Measurements from ENCODE around the gene ELF1. TPM values are rescaled to one million over a fixed set of nuclear protein-coding genes. Genes with fewer than 3 reads are reported as not detected.

Gene ELF1
- total and polyA plus RNA-seq, 2 of the 4 experiments (the other 2 are of a cell fraction) = 25.4 to 27.6 TPM

GRCh38 chr13:40981949-40982348, 37.2 kb downstream of the ELF1 start:
- Histone ChIP-seq H3K27me3 (ENCODE audit: control insufficient read depth, insufficient read depth, low read length) (no peaks in the 10 kb centered on the region), H3K27ac (ENCODE audit: insufficient read depth, low read length) (no peak overlapping the region), H3K4me3 (ENCODE audit: insufficient read depth, low read depth, low read length) (no peak overlapping the region), H3K14ac (replicated peaks; ENCODE audit: low read depth, low read length) (no peak overlapping the region), H3K18ac (ENCODE audit: low read depth, low read length) (no peak overlapping the region), H3K36me3 (ENCODE audit: control insufficient read depth, insufficient read depth, low read length) (peaks cover 5% of the 10 kb centered on the region; the same call in 1 of the 2 replicates), H3K79me1 (ENCODE audit: low read depth in 1 of 2, low read length in 2 of 2) (peaks cover 26 to 56% of the 10 kb centered on the region in 2 experiments), H3K23ac (ENCODE audit: low read depth, low read length) (no peak overlapping the region), H3K4me1 (ENCODE audit: control insufficient read depth, insufficient read depth, low read length) (peaks cover 5% of the 10 kb centered on the region; the same call in 1 of the 2 replicates), H4K5ac (ENCODE audit: low read depth, low read length) (no peak overlapping the region), H4K20me1 (ENCODE audit: insufficient read depth, low read length) (peaks cover 19% of the 10 kb centered on the region), H3K4ac (ENCODE audit: low read depth, low read length) (no peak overlapping the region), H3K56ac (ENCODE audit: extremely low read depth, insufficient read depth, low read length) (no peak overlapping the region), H2AK5ac (ENCODE audit: low read depth, low read length) (no peak overlapping the region), H2BK20ac (ENCODE audit: low read depth, low read length) (no peak overlapping the region), H2AK9ac (replicated peaks; ENCODE audit: low read depth, low read length, poor library complexity) (no peak overlapping the region), H2AFZ (replicated peaks; ENCODE audit: low read length, poor library complexity) (no peak overlapping the region), H2BK5ac (ENCODE audit: low read depth, low read length, poor library complexity, severe bottlenecking) (no peak overlapping the region), H2BK120ac (ENCODE audit: low read depth, low read length) (no peak overlapping the region), H3K4me2 (ENCODE audit: low read depth, low read length) (no peak overlapping the region), H4K8ac (ENCODE audit: low read depth in 2 of 2, low read length in 2 of 2) (no peak overlapping the region), H3K9me1 (ENCODE audit: insufficient read depth, low read length) (peaks cover 3% of the 10 kb centered on the region), H2BK15ac (ENCODE audit: low read depth, low read length) (no peak overlapping the region), H4K91ac (ENCODE audit: insufficient read depth, low read depth, low read length) (no peak overlapping the region), H3K9ac (ENCODE audit: low read depth, low read length) (no peak overlapping the region), H3K9me3 (ENCODE audit: control insufficient read depth, insufficient read depth, low read length) (no peaks in the 10 kb centered on the region)
- ChIA-PET CTCF (no interaction called here), POLR2A (ENCODE audit: unreplicated experiment) (no interaction called here)
- no CpG with 5 or more reads among the region's 4 CpGs for WGBS, 2 experiments (ENCODE audit: extremely low coverage in 2 of 2, insufficient read length in 1 of 2)
- dilution Hi-C loops (cut with HindIII; ENCODE audit: low sequenced_read_pairs, unreplicated experiment) = no loop called here
- in situ Hi-C loops (cut with MboI; ENCODE audit: low sequenced_read_pairs) = no loop called here
- ATAC-seq (ENCODE audit: low read depth) (no peak), DNase-seq (no peak)
- TF ChIP-seq NFE2L2 (IDR thresholded peaks at IDR 0.05; ENCODE audit: low read depth, low read length) = no peak
- no peak for TF ChIP-seq MAZ (IDR thresholded peaks at IDR 0.05; ENCODE audit: borderline replicate concordance, low read depth, low read length)
- TF ChIP-seq ELK1 (IDR thresholded peaks at IDR 0.05; ENCODE audit: borderline replicate concordance, low read depth, low read length) = no peak
- TF ChIP-seq RFX5 (IDR thresholded peaks at IDR 0.05; ENCODE audit: low read depth, low read length) = no peak
- TF ChIP-seq BHLHE40 (IDR thresholded peaks at IDR 0.05; ENCODE audit: low read depth, low read length) = no peak
- no peak for TF ChIP-seq FOS (IDR thresholded peaks at IDR 0.05; ENCODE audit: low read depth, low read length)
- no peak for TF ChIP-seq CEBPB (IDR thresholded peaks at IDR 0.05; ENCODE audit: low read depth, low read length)
- no peak for TF ChIP-seq POLR2A (IDR thresholded peaks at IDR 0.05; ENCODE audit: low read depth, low read length)
- TF ChIP-seq MAFK (IDR thresholded peaks at IDR 0.05; ENCODE audit: low read depth, low read length) = no peak
- TF ChIP-seq RCOR1 (IDR thresholded peaks at IDR 0.05; ENCODE audit: insufficient replicate concordance, low read length) = no peak
- no peak for TF ChIP-seq CHD1 (IDR thresholded peaks at IDR 0.05; ENCODE audit: low read depth, low read length)
- no peak for TF ChIP-seq MXI1 (IDR thresholded peaks at IDR 0.05; ENCODE audit: borderline replicate concordance, low read depth, low read length)
- no peak for TF ChIP-seq SMC3 (IDR thresholded peaks at IDR 0.05; ENCODE audit: low read depth, low read length)
- no peak for TF ChIP-seq RAD21 (IDR thresholded peaks at IDR 0.05; ENCODE audit: low read length)
- no peak for TF ChIP-seq CTCF (conservative IDR thresholded peaks at IDR 0.05; ENCODE audit: low read depth, low read length)
- no peak for TF ChIP-seq USF2 (IDR thresholded peaks at IDR 0.05; ENCODE audit: low read depth, low read length)
- no TSS peak for BruUV-seq (replicated peaks)
- intact Hi-C loops (cut with micrococcal nuclease) = no loop called here
